Neural cell (in vitro differentiated cells): Measurements from ENCODE around the gene RCVRN. TPM values are rescaled to one million over a fixed set of nuclear protein-coding genes. Genes with fewer than 3 reads are reported as not detected.

Source experiments
- H2AFZ ChIP-seq: fragments of 200-600, 300-800 bp; sonication (generic), shearing (Covaris generic); 2 replicates; pipeline ENCODE4 v1.6.0; 2014; ENCODE audit warnings: low read depth, mild to moderate bottlenecking, antibody characterized with exemption, low read length, moderate library complexity
- H3F3A ChIP-seq: fragments of 200-600 bp; shearing (Covaris generic); 2 replicates; pipeline ENCODE4 v1.6.1; 2016; ENCODE audit warnings: mild to moderate bottlenecking, moderate library complexity, mixed read lengths, antibody characterized with exemption, low read length; ENCODE audit not compliant: insufficient read depth, poor library complexity, severe bottlenecking
- H3K27ac ChIP-seq: fragments of 200-600, 300-800 bp; sonication (generic), shearing (Covaris generic); 2 replicates; pipeline ENCODE4 v1.5.1; 2014; ENCODE audit warnings: mild to moderate bottlenecking, low read length, moderate library complexity
- H3K27me3 ChIP-seq: fragments of 300-800, 200-600 bp; sonication (generic), shearing (Covaris generic); 2 replicates; pipeline ENCODE4 v1.6.0; 2014; ENCODE audit warnings: mild to moderate bottlenecking, low read depth, low read length, moderate library complexity; ENCODE audit not compliant: insufficient read depth
- H3K36me3 ChIP-seq: fragments of 300-800, 200-600 bp; sonication (generic), shearing (Covaris generic); 2 replicates; pipeline ENCODE4 v1.5.1; 2014; ENCODE audit warnings: mild to moderate bottlenecking, antibody characterized with exemption, low read length, moderate library complexity; ENCODE audit not compliant: insufficient read depth
- H3K4me2 ChIP-seq: fragments of 300-800, 200-600 bp; sonication (generic), shearing (Covaris generic); 2 replicates; pipeline ENCODE4 v1.6.0; 2014; ENCODE audit warnings: mild to moderate bottlenecking, low read length
- H3K4me3 ChIP-seq: fragments of 300-800, 200-600 bp; sonication (generic), shearing (Covaris generic); 2 replicates; pipeline ENCODE4 v1.5.1; 2014; ENCODE audit warnings: mild to moderate bottlenecking, low read length, moderate library complexity
- H3K79me2 ChIP-seq: fragments of 200-600 bp; shearing (Covaris generic); replicated peaks from 2 replicates; pipeline ENCODE4 v1.6.0; 2014; ENCODE audit warnings: mild to moderate bottlenecking, low read length, moderate library complexity; ENCODE audit not compliant: insufficient read depth
- H3K9ac ChIP-seq: fragments of 300-800, 200-600 bp; sonication (generic), shearing (Covaris generic); 2 replicates; pipeline ENCODE4 v1.6.1; 2016; ENCODE audit warnings: mild to moderate bottlenecking, low read length, mixed read lengths
- H3K9me2 ChIP-seq: fragments of 200-600 bp; shearing (Covaris generic); 2 replicates; pipeline ENCODE4 v1.6.1; 2016; ENCODE audit warnings: mild to moderate bottlenecking, low read length, mixed read lengths; ENCODE audit not compliant: insufficient read depth
- H3K9me3 ChIP-seq: fragments of 200-600, 300-800 bp; sonication (generic), shearing (Covaris generic); 2 replicates; pipeline ENCODE4 v1.6.1; 2016; ENCODE audit warnings: mild to moderate bottlenecking, mixed run types, low read length, moderate library complexity, mixed read lengths
- H4K20me1 ChIP-seq: fragments of 200-600 bp; shearing (Covaris generic); 2 replicates; pipeline ENCODE4 v1.6.1; 2016; ENCODE audit warnings: mild to moderate bottlenecking, mixed run types; ENCODE audit not compliant: insufficient read depth
- EP300 ChIP-seq: fragments of 450-650 bp; conservative IDR thresholded peaks from 2 replicates; pipeline ENCODE4 v1.6.1; 2014; ENCODE audit warnings: antibody characterized with exemption, mild to moderate bottlenecking, moderate library complexity; ENCODE audit not compliant: poor library complexity, severe bottlenecking
- EZH2 ChIP-seq: fragments of 200-600, 300-800 bp; shearing (Covaris generic), sonication (generic); IDR thresholded peaks from 2 replicates; pipeline ENCODE4 v1.6.1; 2014; ENCODE audit warnings: antibody characterized with exemption, low read length, borderline replicate concordance, mild to moderate bottlenecking; ENCODE audit not compliant: insufficient read depth, poor library complexity, severe bottlenecking
- MXI1 ChIP-seq: fragments of 450-650 bp; conservative IDR thresholded peaks from 2 replicates; pipeline ENCODE4 v1.6.1; 2014; ENCODE audit warnings: antibody characterized with exemption, mild to moderate bottlenecking; ENCODE audit not compliant: poor library complexity, severe bottlenecking
- RAD21 ChIP-seq: fragments of 450-650 bp; conservative IDR thresholded peaks from 2 replicates; pipeline ENCODE4 v1.6.1; 2014; ENCODE audit warnings: antibody characterized with exemption, mild to moderate bottlenecking, moderate library complexity
- SMC3 ChIP-seq: fragments of 450-650 bp; conservative IDR thresholded peaks from 2 replicates; pipeline ENCODE4 v1.6.1; 2014; ENCODE audit warnings: antibody characterized with exemption, mild to moderate bottlenecking, moderate library complexity; ENCODE audit not compliant: poor library complexity
- TAF1 ChIP-seq: IDR thresholded peaks from 2 replicates; pipeline ENCODE4 v1.6.1; 2012; ENCODE audit warnings: low read depth
- polyA plus RNA-seq: library from polyadenylated mRNA; depleted of rRNA; stranded (reverse); fragments of >200 nt; gene quantifications from 2 replicates; pipeline ENCODE4 v1.2.3, GENCODE V29; 2014
- TF ChIP-seq, protein P1 (sequence below): fragments of 450-650 bp; IDR thresholded peaks from 2 replicates; pipeline ENCODE4 v1.5.1; 2014; ENCODE audit warnings: antibody characterized with exemption, mild to moderate bottlenecking, moderate library complexity; ENCODE audit not compliant: poor library complexity, severe bottlenecking
- TF ChIP-seq, protein P2 (sequence below): IDR thresholded peaks from 2 replicates; pipeline ENCODE4 v1.6.1; 2012; ENCODE audit warnings: borderline replicate concordance

Gene RCVRN
- polyA plus RNA-seq, 1 donor from 2014 or later, result 1.1 TPM

GRCh38 chr17:9918352-9918751 lies 13.3 kb upstream of the RCVRN start:
- Histone ChIP-seq H3K36me3 (no peaks in the 10 kb centered on the region), H4K20me1 (no peaks in the 10 kb centered on the region), H3K27me3 (no peaks in the 10 kb centered on the region), H3K4me3 (no peak overlapping the region), H3K9ac (no peak overlapping the region), H3K9me3 (no peaks in the 10 kb centered on the region), H2AFZ (no peak overlapping the region), H3K79me2 (no peaks in the 10 kb centered on the region), H3F3A (no peaks in the 10 kb centered on the region), H3K9me2 (no peaks in the 10 kb centered on the region), H3K4me2 (no peak overlapping the region), H3K27ac (no peak overlapping the region)
- TF ChIP-seq MXI1, result no peak
- no peak for TF ChIP-seq EZH2
- TF ChIP-seq RAD21, result no peak
- TF ChIP-seq, protein P1, sequence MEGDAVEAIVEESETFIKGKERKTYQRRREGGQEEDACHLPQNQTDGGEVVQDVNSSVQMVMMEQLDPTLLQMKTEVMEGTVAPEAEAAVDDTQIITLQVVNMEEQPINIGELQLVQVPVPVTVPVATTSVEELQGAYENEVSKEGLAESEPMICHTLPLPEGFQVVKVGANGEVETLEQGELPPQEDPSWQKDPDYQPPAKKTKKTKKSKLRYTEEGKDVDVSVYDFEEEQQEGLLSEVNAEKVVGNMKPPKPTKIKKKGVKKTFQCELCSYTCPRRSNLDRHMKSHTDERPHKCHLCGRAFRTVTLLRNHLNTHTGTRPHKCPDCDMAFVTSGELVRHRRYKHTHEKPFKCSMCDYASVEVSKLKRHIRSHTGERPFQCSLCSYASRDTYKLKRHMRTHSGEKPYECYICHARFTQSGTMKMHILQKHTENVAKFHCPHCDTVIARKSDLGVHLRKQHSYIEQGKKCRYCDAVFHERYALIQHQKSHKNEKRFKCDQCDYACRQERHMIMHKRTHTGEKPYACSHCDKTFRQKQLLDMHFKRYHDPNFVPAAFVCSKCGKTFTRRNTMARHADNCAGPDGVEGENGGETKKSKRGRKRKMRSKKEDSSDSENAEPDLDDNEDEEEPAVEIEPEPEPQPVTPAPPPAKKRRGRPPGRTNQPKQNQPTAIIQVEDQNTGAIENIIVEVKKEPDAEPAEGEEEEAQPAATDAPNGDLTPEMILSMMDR, result no peak

- Histone ChIP-seq H3K9me3 (no peaks in the 10 kb centered on the region), H3F3A (no peaks in the 10 kb centered on the region), H3K4me2 (no peak overlapping the region), H2AFZ (no peak overlapping the region), H3K4me3 (no peak overlapping the region), H3K27ac (no peak overlapping the region), H3K9ac (no peak overlapping the region), H3K9me2 (no peaks in the 10 kb centered on the region), H4K20me1 (no peaks in the 10 kb centered on the region), H3K36me3 (no peaks in the 10 kb centered on the region), H3K79me2 (no peaks in the 10 kb centered on the region), H3K27me3 (no peaks in the 10 kb centered on the region)
- no peak for TF ChIP-seq EP300
- TF ChIP-seq SMC3, result no peak
- no peak for TF ChIP-seq MXI1
- TF ChIP-seq, protein P2, sequence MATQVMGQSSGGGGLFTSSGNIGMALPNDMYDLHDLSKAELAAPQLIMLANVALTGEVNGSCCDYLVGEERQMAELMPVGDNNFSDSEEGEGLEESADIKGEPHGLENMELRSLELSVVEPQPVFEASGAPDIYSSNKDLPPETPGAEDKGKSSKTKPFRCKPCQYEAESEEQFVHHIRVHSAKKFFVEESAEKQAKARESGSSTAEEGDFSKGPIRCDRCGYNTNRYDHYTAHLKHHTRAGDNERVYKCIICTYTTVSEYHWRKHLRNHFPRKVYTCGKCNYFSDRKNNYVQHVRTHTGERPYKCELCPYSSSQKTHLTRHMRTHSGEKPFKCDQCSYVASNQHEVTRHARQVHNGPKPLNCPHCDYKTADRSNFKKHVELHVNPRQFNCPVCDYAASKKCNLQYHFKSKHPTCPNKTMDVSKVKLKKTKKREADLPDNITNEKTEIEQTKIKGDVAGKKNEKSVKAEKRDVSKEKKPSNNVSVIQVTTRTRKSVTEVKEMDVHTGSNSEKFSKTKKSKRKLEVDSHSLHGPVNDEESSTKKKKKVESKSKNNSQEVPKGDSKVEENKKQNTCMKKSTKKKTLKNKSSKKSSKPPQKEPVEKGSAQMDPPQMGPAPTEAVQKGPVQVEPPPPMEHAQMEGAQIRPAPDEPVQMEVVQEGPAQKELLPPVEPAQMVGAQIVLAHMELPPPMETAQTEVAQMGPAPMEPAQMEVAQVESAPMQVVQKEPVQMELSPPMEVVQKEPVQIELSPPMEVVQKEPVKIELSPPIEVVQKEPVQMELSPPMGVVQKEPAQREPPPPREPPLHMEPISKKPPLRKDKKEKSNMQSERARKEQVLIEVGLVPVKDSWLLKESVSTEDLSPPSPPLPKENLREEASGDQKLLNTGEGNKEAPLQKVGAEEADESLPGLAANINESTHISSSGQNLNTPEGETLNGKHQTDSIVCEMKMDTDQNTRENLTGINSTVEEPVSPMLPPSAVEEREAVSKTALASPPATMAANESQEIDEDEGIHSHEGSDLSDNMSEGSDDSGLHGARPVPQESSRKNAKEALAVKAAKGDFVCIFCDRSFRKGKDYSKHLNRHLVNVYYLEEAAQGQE, result no peak
- TF ChIP-seq TAF1, result no peak
- TF ChIP-seq, protein P1, result no peak
- no peak for TF ChIP-seq EZH2
Observed at GRCh38 chr17:9917801-9918200, 12.7 kb upstream of the RCVRN start.
